Progenitor cell of endocrine pancreas (in vitro differentiated cells): ENCODE results near the gene EIF2D. TPM values are rescaled to one million over a fixed set of nuclear protein-coding genes. Genes with fewer than 3 reads are reported as not detected.

ENCODE experiments used
- DNase-seq: peaks from one replicate; pipeline ENCODE4 v3.0.0; 2021; ENCODE audit warnings: low spot score; ENCODE audit not compliant: unreplicated experiment
- H3K27ac Mint-ChIP-seq: 2 replicates; pipeline ENCODE4 v1.8.0; 2021; ENCODE audit warnings: mild to moderate bottlenecking, moderate library complexity, mixed read lengths
- H3K27me3 Mint-ChIP-seq: 2 replicates; pipeline ENCODE4 v1.8.0; 2021; ENCODE audit warnings: mixed read lengths
- H3K36me3 Mint-ChIP-seq: 2 replicates; pipeline ENCODE4 v1.8.0; 2022; ENCODE audit warnings: mixed read lengths; ENCODE audit not compliant: insufficient read depth
- H3K4me1 Mint-ChIP-seq: 2 replicates; pipeline ENCODE4 v1.8.0; 2021; ENCODE audit warnings: low read depth, mixed read lengths
- H3K4me3 Mint-ChIP-seq: 2 replicates; pipeline ENCODE4 v1.8.0; 2021; ENCODE audit warnings: low read depth, mild to moderate bottlenecking, moderate library complexity, mixed read lengths
- H3K9me3 Mint-ChIP-seq: 2 replicates; pipeline ENCODE4 v1.8.0; 2021; ENCODE audit warnings: low read depth, mixed read lengths
- total RNA-seq: library from RNA; stranded (reverse); gene quantifications from 2 replicates; pipeline ENCODE4 v1.2.1, GENCODE V29; 2021
- TF ChIP-seq, protein P1 (sequence below): fragments of 200-600 bp; sonication (generic); IDR thresholded peaks from one replicate; pipeline ENCODE4 v1.5.0; 2021; ENCODE audit warnings: antibody characterized with exemption, mild to moderate bottlenecking; ENCODE audit not compliant: unreplicated experiment

Gene EIF2D
- total RNA-seq, 1 donor from 2014 or later: 36.8 TPM

- H3K27me3 Mint-ChIP-seq: peaks cover 4% of the 10 kb centered on the region
- DNase-seq: no peak
- no peaks in the 10 kb centered on the region for H3K9me3 Mint-ChIP-seq
- TF ChIP-seq, protein P1, sequence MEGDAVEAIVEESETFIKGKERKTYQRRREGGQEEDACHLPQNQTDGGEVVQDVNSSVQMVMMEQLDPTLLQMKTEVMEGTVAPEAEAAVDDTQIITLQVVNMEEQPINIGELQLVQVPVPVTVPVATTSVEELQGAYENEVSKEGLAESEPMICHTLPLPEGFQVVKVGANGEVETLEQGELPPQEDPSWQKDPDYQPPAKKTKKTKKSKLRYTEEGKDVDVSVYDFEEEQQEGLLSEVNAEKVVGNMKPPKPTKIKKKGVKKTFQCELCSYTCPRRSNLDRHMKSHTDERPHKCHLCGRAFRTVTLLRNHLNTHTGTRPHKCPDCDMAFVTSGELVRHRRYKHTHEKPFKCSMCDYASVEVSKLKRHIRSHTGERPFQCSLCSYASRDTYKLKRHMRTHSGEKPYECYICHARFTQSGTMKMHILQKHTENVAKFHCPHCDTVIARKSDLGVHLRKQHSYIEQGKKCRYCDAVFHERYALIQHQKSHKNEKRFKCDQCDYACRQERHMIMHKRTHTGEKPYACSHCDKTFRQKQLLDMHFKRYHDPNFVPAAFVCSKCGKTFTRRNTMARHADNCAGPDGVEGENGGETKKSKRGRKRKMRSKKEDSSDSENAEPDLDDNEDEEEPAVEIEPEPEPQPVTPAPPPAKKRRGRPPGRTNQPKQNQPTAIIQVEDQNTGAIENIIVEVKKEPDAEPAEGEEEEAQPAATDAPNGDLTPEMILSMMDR: no peak
- peaks cover 10% of the 10 kb centered on the region for H3K36me3 Mint-ChIP-seq
- no peak overlapping the region for H3K4me3 Mint-ChIP-seq
- H3K4me1 Mint-ChIP-seq: no peaks in the 10 kb centered on the region
- H3K27ac Mint-ChIP-seq: no peak overlapping the region
Observed at GRCh38 chr1:206651958-206652890, 40.0 kb upstream of the EIF2D start.

DNA sequence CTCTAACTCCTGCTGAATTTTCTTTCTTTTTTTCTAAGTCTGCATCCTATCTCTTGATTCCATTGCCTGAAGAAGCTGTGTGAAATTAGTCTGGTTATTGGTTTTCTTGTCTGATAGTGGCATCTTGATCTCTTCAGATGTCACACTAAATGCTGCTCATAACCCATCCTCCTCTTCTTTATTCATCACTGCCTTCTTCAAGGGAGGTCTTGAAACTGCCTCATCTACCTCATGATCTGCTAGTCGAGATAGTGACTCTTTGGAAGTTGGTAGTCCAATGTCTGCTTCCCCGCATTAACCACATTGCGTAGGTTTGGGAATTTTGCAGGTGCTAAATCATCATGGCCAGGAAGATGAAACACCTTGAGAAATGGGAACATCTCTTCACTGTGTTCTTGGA is 38.7 kb upstream of the EIF2D start:
- H3K4me3 Mint-ChIP-seq: no peak overlapping the region
- H3K27ac Mint-ChIP-seq: no peak overlapping the region
- DNase-seq: no peak
- H3K4me1 Mint-ChIP-seq: no peaks in the 10 kb centered on the region
- peaks cover 14% of the 10 kb centered on the region for H3K36me3 Mint-ChIP-seq
- no peaks in the 10 kb centered on the region for H3K27me3 Mint-ChIP-seq
- no peaks in the 10 kb centered on the region for H3K9me3 Mint-ChIP-seq
- TF ChIP-seq, protein P1: no peak

- Mint-ChIP-seq H3K27me3 (no peaks in the 10 kb centered on the region), H3K9me3 (no peaks in the 10 kb centered on the region), H3K4me1 (no peaks in the 10 kb centered on the region), H3K36me3 (peaks cover 14% of the 10 kb centered on the region), H3K27ac (no peak overlapping the region), H3K4me3 (no peak overlapping the region)
- no peak for DNase-seq
- TF ChIP-seq, protein P1: no peak
Observed at GRCh38 chr1:206649261-206649921, 37.1 kb upstream of the EIF2D start.

- no peaks in the 10 kb centered on the region for H3K4me1 Mint-ChIP-seq
- H3K4me3 Mint-ChIP-seq: no peak overlapping the region
- H3K27ac Mint-ChIP-seq: no peak overlapping the region
- H3K36me3 Mint-ChIP-seq: peaks cover 14% of the 10 kb centered on the region
- TF ChIP-seq, protein P1: no peak
- H3K9me3 Mint-ChIP-seq: no peaks in the 10 kb centered on the region
- DNase-seq: no peak
- H3K27me3 Mint-ChIP-seq: no peaks in the 10 kb centered on the region
Observed at GRCh38 chr1:206647224-206647623, 35.0 kb upstream of the EIF2D start.

DNA sequence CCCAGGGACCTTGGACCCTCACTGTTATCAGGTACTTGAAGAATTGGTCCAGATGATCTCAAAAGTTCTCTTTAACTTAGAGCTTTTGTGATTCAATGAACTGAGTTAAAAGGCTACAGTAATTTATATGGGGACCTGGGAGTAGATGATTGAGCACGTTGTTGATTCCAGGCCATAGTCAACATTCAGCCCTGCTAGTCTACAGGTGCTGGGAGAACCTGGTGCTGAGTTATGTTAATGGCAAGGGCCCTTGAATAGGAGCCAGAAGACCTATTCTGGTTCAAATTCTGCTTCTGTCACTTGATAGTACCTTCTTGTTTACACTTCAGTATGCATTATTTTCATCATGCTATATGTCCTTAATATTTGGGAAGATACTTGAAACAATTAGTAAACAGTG is 34.2 kb upstream of the EIF2D start:
- no peaks in the 10 kb centered on the region for H3K9me3 Mint-ChIP-seq
- H3K4me1 Mint-ChIP-seq: no peaks in the 10 kb centered on the region
- TF ChIP-seq, protein P1: no peak

More for the DNA sequence above, 34.2 kb upstream of the EIF2D start:
- Mint-ChIP-seq H3K27me3 (no peaks in the 10 kb centered on the region), H3K36me3 (peaks cover 12% of the 10 kb centered on the region), H3K27ac (no peak overlapping the region), H3K4me3 (no peak overlapping the region)
- no peak for DNase-seq
